H9 (cell line): ENCODE results near the gene FRMD4B. TPM values are rescaled to one million over a fixed set of nuclear protein-coding genes. Genes with fewer than 3 reads are reported as not detected.

Source experiments
- DNase-seq: peaks from one replicate; pipeline ENCODE4 v3.0.0-alpha.2; 2017
- H2AFZ ChIP-seq: one replicate; pipeline ENCODE4 v1.6.1; 2013; ENCODE audit warnings: mild to moderate bottlenecking, low read length, control low read depth, moderate library complexity
- H2AK5ac ChIP-seq: 2 replicates; pipeline ENCODE4 v1.6.1; 2013; ENCODE audit warnings: low read length, control low read depth, mixed read lengths; ENCODE audit not compliant: insufficient read length
- H2BK120ac ChIP-seq: one replicate; pipeline ENCODE4 v1.6.1; 2013; ENCODE audit warnings: low read depth, mild to moderate bottlenecking, low read length, control low read depth, inconsistent platforms; ENCODE audit not compliant: poor library complexity, severe bottlenecking
- H2BK12ac ChIP-seq: 2 replicates; pipeline ENCODE4 v1.6.1; 2013; ENCODE audit warnings: low read length, control low read depth, mixed read lengths, low read depth; ENCODE audit not compliant: insufficient read length
- H2BK15ac ChIP-seq: 2 replicates; pipeline ENCODE4 v1.6.1; 2013; ENCODE audit warnings: low read depth, low read length, control low read depth
- H2BK20ac ChIP-seq: one replicate; pipeline ENCODE4 v1.6.1; 2013; ENCODE audit warnings: low read depth, mild to moderate bottlenecking, low read length, control low read depth, inconsistent platforms; ENCODE audit not compliant: poor library complexity, severe bottlenecking
- H2BK5ac ChIP-seq: 2 replicates; pipeline ENCODE4 v1.6.1; 2013; ENCODE audit warnings: low read length, control low read depth, mixed read lengths; ENCODE audit not compliant: insufficient read length
- H3K14ac ChIP-seq: 2 replicates; pipeline ENCODE4 v1.6.1; 2013; ENCODE audit warnings: low read length, control low read depth; ENCODE audit not compliant: insufficient read depth
- H3K18ac ChIP-seq: 2 replicates; pipeline ENCODE4 v1.6.1; 2013; ENCODE audit warnings: low read depth, mild to moderate bottlenecking, mixed read lengths, low read length, control low read depth; ENCODE audit not compliant: insufficient read length
- H3K23ac ChIP-seq: 2 replicates; pipeline ENCODE4 v1.6.1; 2013; ENCODE audit warnings: low read length, control low read depth, mixed read lengths, low read depth; ENCODE audit not compliant: insufficient read length
- H3K23me2 ChIP-seq: 2 replicates; pipeline ENCODE4 v1.6.1; 2013; ENCODE audit warnings: low read depth, mild to moderate bottlenecking, mixed read lengths, low read length, control low read depth; ENCODE audit not compliant: insufficient read length, poor library complexity, severe bottlenecking
- H3K27ac ChIP-seq: 2 replicates; pipeline ENCODE4 v1.5.1; 2013; ENCODE audit warnings: low read length, control low read depth, mixed read lengths, low read depth; ENCODE audit not compliant: insufficient read length
- H3K27me3 ChIP-seq: 2 replicates; pipeline ENCODE4 v1.6.1; 2013; ENCODE audit warnings: low read length, control low read depth, inconsistent platforms; ENCODE audit not compliant: insufficient read depth
- H3K4ac ChIP-seq: 2 replicates; pipeline ENCODE4 v1.6.1; 2013; ENCODE audit warnings: low read depth, mild to moderate bottlenecking, control low read depth, inconsistent platforms, low read length, moderate library complexity
- H3K4me1 ChIP-seq: 2 replicates; pipeline ENCODE4 v1.6.1; 2013; ENCODE audit warnings: low read length, control low read depth, inconsistent platforms; ENCODE audit not compliant: insufficient read depth
- H3K4me2 ChIP-seq: 2 replicates; pipeline ENCODE4 v1.6.1; 2013; ENCODE audit warnings: low read length, control low read depth, mixed read lengths; ENCODE audit not compliant: insufficient read length, insufficient read depth
- H3K56ac ChIP-seq: 2 replicates; pipeline ENCODE4 v1.6.1; 2013; ENCODE audit warnings: low read depth, mild to moderate bottlenecking, mixed read lengths, low read length, control low read depth; ENCODE audit not compliant: insufficient read length
- H3K79me1 ChIP-seq: 2 replicates; pipeline ENCODE4 v1.6.1; 2013; ENCODE audit warnings: low read depth, mild to moderate bottlenecking, moderate library complexity, low read length, control low read depth, inconsistent platforms; ENCODE audit not compliant: insufficient read depth, poor library complexity, severe bottlenecking
- H3K79me2 ChIP-seq: 2 replicates; pipeline ENCODE4 v1.6.1; 2013; ENCODE audit warnings: low read length, control low read depth, inconsistent platforms; ENCODE audit not compliant: insufficient read depth
- H3K9ac ChIP-seq: 2 replicates; pipeline ENCODE4 v1.6.1; 2013; ENCODE audit warnings: low read length, control low read depth, mixed read lengths; ENCODE audit not compliant: insufficient read length; ENCODE audit errors: extremely low read depth
- H3K9me3 ChIP-seq: one replicate; pipeline ENCODE4 v1.6.1; 2013; ENCODE audit warnings: low read depth, low read length, inconsistent platforms; ENCODE audit not compliant: control insufficient read depth
- H3T11ph ChIP-seq: one replicate; pipeline ENCODE4 v1.6.1; 2013; ENCODE audit warnings: mild to moderate bottlenecking, low read length, control low read depth, inconsistent platforms
- H4K20me1 ChIP-seq: one replicate; pipeline ENCODE4 v1.6.1; 2013; ENCODE audit not compliant: control insufficient read depth, insufficient read length, insufficient read depth
- H4K5ac ChIP-seq: 2 replicates; pipeline ENCODE4 v1.6.1; 2013; ENCODE audit warnings: low read depth, mild to moderate bottlenecking, mixed read lengths, low read length, control low read depth; ENCODE audit not compliant: insufficient read length
- H4K8ac ChIP-seq: replicated peaks from 2 replicates; pipeline ENCODE4 v1.6.1; 2013; ENCODE audit warnings: low read length, control low read depth, mixed read lengths, low read depth; ENCODE audit not compliant: insufficient read length
- H4K91ac ChIP-seq: 2 replicates; pipeline ENCODE4 v1.6.1; 2013; ENCODE audit warnings: low read depth, mild to moderate bottlenecking, moderate library complexity, mixed read lengths, low read length, control low read depth; ENCODE audit not compliant: insufficient read length
- H3K27ac Mint-ChIP-seq, 3 experiments: 2 replicates in 2 of 3; 3 replicates in 1 of 3; pipeline ENCODE4 v1.8.0; 2020 to 2021; ENCODE audit warnings: mixed read lengths in 3 of 3, mild to moderate bottlenecking in 1 of 3, moderate library complexity in 1 of 3
- H3K27me3 Mint-ChIP-seq: 2 replicates; pipeline ENCODE4 v1.8.0; 2021; ENCODE audit warnings: low read depth, mild to moderate bottlenecking, moderate library complexity, mixed read lengths
- H3K36me3 Mint-ChIP-seq, 3 experiments: 2 replicates in 2 of 3; 3 replicates in 1 of 3; pipeline ENCODE4 v1.8.0; 2020 to 2021; ENCODE audit warnings: low read depth in 3 of 3, mixed read lengths in 3 of 3; ENCODE audit not compliant: insufficient read depth in 1 of 3
- H3K4me1 Mint-ChIP-seq, 2 experiments: 2 replicates each; pipeline ENCODE4 v1.8.0; 2020; ENCODE audit warnings: mixed read lengths in 2 of 2
- H3K4me3 Mint-ChIP-seq, 2 experiments: 2 replicates in 1 of 2; 3 replicates in 1 of 2; pipeline ENCODE4 v1.8.0; 2020 to 2021; ENCODE audit warnings: mild to moderate bottlenecking in 2 of 2, mixed read lengths in 2 of 2, moderate library complexity in 1 of 2
- H3K9me3 Mint-ChIP-seq, 2 experiments: 2 replicates in 1 of 2; 3 replicates in 1 of 2; pipeline ENCODE4 v1.8.0; 2020; ENCODE audit warnings: mild to moderate bottlenecking in 2 of 2, mixed read lengths in 2 of 2, moderate library complexity in 1 of 2
- CTCF ChIP-seq: fragments of 200-600 bp; sonication (generic); conservative IDR thresholded peaks from 3 replicates; pipeline ENCODE4 v1.8.0; 2021; ENCODE audit warnings: antibody characterized with exemption, mild to moderate bottlenecking
- WGBS: extraction: QIAGEN DNeasy Blood & Tissue Kit; methylation state at CpG from one replicate; pipeline ENCODE4 v1.1.7; 2013; ENCODE audit warnings: missing lambda C conversion rate, low lambda C conversion rate, mixed read lengths; ENCODE audit not compliant: insufficient read length; ENCODE audit errors: extremely low coverage; 5-methylcytosine and 5-hydroxymethylcytosine counted together
- total RNA-seq: library from RNA; stranded (reverse); gene quantifications from 2 replicates; pipeline ENCODE4 v1.2.1, GENCODE V29; 2021

Gene FRMD4B
- total RNA-seq, 1 experiment from 2014 or later, result 3.4 TPM

- no peak overlapping the region for H3K27ac ChIP-seq
- no peak overlapping the region for H4K91ac ChIP-seq
- H3K14ac ChIP-seq, result no peak overlapping the region
- Mint-ChIP-seq H3K9me3 (peaks cover 0 to 9% of the 10 kb centered on the region in 2 experiments; a peak in 2 of 5 replicates), H3K27ac (no peak overlapping the region), H3K4me1 (peaks cover 5 to 9% of the 10 kb centered on the region in 2 experiments; a peak in 2 of 4 replicates), H3K36me3 (0 out of 7 replicates have a peak, but pooled peaks cover 0 to 10% (median 0%) of the 10 kb centered on the region in 3 experiments), H3K4me3 (no peak overlapping the region), H3K27me3 (no peaks in the 10 kb centered on the region)
- no peak overlapping the region for H3K4me2 ChIP-seq
- no peaks in the 10 kb centered on the region for H3K9me3 ChIP-seq
- H4K20me1 ChIP-seq, result no peaks in the 10 kb centered on the region
- no peaks in the 10 kb centered on the region for H3K79me1 ChIP-seq
- H2AFZ ChIP-seq, result no peak overlapping the region
- H3K4ac ChIP-seq, result no peak overlapping the region
- no peak overlapping the region for H2BK20ac ChIP-seq
- no peaks in the 10 kb centered on the region for H3K27me3 ChIP-seq
- no peak overlapping the region for H3K23ac ChIP-seq
- no peaks in the 10 kb centered on the region for H3K79me2 ChIP-seq
- H2BK5ac ChIP-seq, result no peak overlapping the region
- no peak overlapping the region for H3T11ph ChIP-seq
- H3K18ac ChIP-seq, result no peak overlapping the region
- H2AK5ac ChIP-seq, result no peak overlapping the region
- H3K4me1 ChIP-seq, result no peaks in the 10 kb centered on the region
- DNase-seq, result no peak
- H3K23me2 ChIP-seq, result no peaks in the 10 kb centered on the region
- H3K56ac ChIP-seq, result no peak overlapping the region
- WGBS, result no CpG with 5 or more reads among the region's 6 CpGs
- H4K8ac ChIP-seq, result no peak overlapping the region
- TF ChIP-seq CTCF, result no peak
- H2BK120ac ChIP-seq, result no peak overlapping the region
- no peak overlapping the region for H3K9ac ChIP-seq
- H2BK15ac ChIP-seq, result no peak overlapping the region
- H4K5ac ChIP-seq, result no peak overlapping the region
- H2BK12ac ChIP-seq, result no peak overlapping the region
These were observed 26.5 kb downstream of the FRMD4B start for GRCh38 chr3:69359339-69359893.
